HK-2 (cell line): ENCODE results near the gene SRF.
A peak's percentile ranks its signal among the peaks of the same experiment; 100 is the strongest.

Source experiments
- DNase-seq: peaks from one replicate; pipeline ENCODE4 v3.0.0-alpha.2; 2018; ENCODE audit not compliant: unreplicated experiment

The SRF gene

GRCh38 chr6:43147691-43148477, 23.2 kb upstream of the SRF start:
- DNase-seq = no peak

GRCh38 chr6:43149265-43149664, 21.8 kb upstream of the SRF start:
- DNase-seq = no peak

GRCh38 chr6:43150051-43150751, 20.9 kb upstream of the SRF start:
- DNase-seq = no peak

GRCh38 chr6:43159599-43159998, 11.5 kb upstream of the SRF start:
- DNase-seq = no peak

DNA sequence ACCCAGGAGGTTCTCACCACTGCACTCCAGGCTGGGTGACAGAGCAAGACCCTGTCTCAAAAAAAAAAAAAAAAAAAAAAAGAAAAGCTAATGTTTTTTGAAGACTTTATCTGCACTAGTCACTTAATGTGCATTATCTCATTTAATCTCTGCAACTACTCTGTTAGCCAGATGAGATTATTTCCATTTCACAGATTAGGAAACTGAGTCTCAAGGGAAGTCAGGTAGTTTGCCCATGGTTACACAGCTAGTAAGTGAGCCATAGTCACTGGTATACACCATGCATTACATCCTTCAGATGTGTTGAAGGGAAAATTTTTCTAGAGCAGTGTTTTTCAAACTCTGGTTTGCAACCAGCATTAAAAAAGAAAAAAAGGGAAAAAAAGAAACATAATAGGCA, 7.2 kb upstream of the SRF start:
- no peak for DNase-seq

DNA sequence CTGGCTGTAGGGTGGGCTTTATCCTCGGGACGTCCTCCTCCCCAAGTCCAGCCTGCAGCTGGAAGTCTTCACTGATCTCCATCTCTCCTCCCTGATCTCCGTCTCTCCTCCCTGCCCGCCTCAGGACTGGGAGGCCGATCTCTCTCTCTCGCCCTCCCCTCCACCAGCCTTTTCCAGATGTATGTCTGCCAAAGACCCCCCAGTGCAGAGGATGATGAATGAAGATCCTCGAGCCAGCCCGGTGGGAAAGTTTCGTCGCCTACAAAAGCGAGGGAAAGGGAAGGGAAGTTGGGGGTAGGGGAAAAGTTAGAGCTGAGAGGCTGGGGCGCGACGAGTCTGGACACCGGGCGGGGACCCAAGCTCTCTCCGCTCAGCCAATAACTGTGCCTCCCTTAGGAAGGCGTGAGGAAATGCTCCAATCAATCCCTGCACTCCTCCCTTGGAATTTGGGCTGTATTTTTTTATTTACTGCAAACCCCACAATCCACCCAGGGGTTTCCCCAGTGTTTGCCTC, 595 bp upstream of the SRF start:
- no peak for DNase-seq

- DNase-seq = peak; percentile 41
Observed at GRCh38 chr6:43171707-43172103, 636 bp downstream of the SRF start.

DNA sequence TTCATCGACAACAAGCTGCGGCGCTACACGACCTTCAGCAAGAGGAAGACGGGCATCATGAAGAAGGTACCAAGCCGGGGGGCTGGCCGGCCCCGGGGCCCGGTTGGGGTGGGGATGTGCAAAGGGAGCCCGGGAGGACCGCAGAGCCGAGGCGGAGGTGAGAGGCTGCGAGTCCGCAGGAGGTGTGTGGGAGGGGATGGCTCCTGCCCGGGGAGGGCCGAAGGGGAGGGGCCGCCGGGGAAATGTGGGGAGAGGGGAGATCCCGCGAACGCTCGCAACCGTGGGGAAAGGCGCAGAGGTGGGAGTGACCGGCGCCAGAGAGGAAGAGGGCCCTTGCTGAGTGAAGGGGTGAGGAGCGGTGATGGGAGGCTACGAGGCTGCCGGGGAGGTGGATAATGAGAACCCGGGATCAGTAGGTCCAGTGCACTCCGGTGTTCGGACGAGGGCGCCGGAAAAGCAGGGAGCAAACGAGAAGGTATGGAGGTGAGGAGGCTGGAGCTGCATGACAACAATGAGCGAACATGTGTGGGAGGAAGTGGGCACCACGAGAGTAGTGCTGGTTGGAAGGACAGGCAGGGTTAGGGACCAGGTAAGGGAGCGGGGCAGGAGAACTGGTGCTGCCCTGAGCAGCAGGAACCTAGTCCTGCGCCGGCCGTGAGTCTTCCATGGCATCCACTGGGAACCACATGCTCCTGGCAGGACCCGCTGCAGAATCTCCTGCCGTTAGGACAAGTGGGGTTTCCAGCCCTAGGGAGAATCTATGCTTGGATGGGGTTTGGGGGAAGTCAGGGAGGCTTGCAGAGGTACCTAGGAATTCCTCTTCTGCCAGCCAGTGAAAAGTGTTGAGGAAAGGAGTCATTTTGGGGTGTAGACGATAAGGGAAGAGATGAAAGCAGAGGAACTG, 1.3 kb downstream of the SRF start:
- peak; percentile 68 for DNase-seq

GRCh38 chr6:43173591-43174262, 2.7 kb downstream of the SRF start:
- DNase-seq = no peak

DNA sequence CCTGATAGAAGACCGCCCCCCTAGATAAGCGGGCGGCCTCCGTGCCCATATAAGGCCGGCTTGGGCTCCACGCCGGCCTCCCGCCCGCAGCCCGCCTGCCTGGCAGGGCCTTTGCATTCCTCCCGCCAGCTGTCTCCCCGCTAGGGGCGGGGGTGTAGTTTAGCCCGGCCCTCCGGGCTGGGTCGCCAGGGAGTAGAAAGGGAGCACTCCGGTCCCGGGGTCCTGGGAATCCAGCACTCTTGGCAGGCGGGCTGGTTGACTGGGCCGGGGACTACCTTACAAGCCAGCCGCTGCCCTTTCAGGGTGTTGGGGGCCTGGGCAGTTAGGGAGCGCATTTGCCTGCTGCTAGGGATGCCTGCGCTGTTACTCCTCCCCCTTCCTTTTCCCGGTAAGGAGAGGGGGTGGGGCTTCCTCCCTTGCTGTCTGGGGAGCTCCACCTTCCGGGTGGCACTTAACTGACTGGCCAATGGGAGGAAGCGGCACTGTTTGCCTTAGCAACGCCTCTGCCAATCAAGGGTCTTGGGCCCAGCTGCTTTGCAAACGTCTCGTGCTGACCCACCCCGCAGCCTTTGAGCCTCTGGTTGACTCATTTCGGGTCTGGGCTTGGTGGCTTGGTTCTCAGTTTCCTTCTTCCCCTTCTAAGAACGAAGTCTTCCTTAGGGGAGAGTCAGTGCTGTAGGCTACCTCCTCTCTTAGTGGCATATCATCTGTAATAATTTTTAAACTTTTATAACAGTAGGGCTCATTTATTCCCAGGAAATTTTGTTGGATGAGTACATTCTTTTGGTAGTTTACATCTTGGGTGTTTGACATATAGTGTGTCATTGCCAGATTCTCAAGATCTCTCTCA, 3.4 kb downstream of the SRF start:
- DNase-seq = peak; percentile 95

DNA sequence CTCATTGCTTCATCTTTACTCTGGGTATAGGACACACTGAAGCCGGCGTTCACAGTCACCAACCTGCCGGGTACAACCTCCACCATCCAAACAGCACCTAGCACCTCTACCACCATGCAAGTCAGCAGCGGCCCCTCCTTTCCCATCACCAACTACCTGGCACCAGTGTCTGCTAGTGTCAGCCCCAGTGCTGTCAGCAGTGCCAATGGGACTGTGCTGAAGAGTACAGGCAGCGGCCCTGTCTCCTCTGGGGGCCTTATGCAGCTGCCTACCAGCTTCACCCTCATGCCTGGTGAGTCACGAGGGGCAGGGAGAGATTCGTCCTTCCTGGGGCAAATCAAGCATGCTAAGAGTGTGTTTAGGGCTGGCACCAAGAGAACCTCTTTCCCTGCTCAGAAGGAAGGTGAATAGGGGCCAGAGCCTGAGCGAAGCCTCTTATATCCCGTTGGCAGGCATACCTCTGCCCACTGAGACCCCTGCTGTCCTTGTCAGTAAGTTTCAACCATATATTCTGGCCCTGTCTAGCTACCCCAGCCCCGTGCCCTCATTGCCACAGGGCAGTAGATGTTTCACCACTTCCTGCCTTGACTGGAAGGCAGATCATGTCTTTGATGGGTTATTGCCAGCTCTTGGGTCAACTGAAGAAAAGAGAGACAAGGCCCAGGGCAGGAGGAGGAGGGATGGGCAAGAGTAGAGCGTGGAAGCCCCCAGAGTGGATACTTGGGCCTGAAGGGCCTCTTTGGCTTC, 4.8 kb downstream of the SRF start:
- DNase-seq = no peak

- no peak for DNase-seq
Observed at GRCh38 chr6:43176423-43176786, 5.3 kb downstream of the SRF start.

GRCh38 chr6:43178150-43178549, 7.1 kb downstream of the SRF start:
- no peak for DNase-seq

- DNase-seq = no peak
Observed at GRCh38 chr6:43178951-43179830, 8.1 kb downstream of the SRF start.

DNA sequence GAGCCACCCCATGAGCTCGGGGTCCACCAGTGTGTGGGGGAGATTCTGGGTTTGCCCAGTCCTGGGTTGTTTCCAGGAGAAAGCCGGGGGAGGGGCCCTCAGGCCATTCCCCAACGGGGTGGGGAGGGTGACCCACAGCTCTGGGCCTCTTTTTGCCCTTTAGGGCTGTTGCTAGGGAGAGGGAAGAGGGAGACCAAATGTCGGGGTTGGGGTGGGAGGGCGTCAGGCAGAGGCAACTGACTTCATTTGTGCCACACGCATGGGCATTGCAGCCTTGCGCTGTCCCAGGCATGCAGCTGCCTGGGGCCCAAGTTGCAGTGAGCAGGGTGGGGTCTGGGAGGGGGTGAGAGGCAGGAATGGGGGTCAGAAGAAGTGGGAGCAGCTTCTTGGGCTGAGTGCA, 9.0 kb downstream of the SRF start:
- no peak for DNase-seq

GRCh38 chr6:43180985-43181384, 9.9 kb downstream of the SRF start:
- peak; percentile 16 for DNase-seq

GRCh38 chr6:43181621-43181941, 10.5 kb downstream of the SRF start:
- DNase-seq = no peak

DNA sequence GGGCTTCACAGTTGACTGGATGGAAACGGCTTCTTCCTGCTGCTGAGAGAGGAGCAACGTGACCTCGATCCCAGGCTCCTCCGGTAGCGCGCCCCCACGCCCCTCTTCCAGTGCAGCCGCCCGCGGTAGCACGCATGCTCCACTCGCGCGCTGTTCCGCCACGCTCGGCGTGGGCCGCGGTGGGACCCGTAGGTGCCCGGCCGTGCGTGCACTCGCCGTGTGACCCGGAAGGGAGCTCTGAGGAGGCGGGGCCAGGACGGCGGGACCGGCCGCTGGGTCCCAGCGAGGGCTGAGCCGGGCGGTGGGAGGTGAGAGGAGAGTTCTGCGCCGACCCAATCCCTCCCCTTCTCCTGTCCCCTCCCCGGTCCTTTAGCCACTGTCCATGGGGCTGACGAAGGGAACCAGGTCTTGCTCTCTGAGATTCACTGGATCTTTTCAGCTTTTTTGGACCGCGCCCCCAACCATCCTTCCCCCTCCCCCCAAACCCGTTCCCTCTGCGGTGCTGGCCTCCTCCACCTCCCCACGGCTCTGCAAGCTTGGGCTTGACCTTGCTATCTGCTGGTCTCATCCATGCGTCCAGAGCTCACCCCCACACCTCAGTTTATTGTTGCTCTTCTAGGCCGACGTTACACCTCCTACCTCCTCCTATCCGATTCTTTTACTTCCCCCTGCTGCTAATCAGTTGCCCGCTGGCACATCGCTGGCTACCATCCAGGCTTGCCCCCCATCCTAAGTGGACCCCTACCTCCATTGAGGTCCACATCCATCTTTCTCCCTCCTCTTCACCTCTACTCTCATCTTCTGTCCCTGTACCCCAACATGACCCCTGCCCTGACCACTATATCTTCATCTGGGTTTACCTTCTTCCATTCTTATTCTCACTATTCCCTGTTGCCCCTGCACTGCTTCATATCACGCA, 11.1 kb downstream of the SRF start, which contains the start of gene CUL9:
Gene CUL9 (plus strand): TSS at position 255 of the 919 bp plus-strand sequence. CDS start 2,115 bp downstream, outside the sequence.
- peak; percentile 73 for DNase-seq
